MM.1S (cell line): ENCODE measurements around the gene ASH1L.

Experiments used
- CTCF ChIP-seq: fragments of 300-600 bp; sonication (generic); IDR thresholded peaks from 2 replicates; pipeline ENCODE4 v1.5.1; 2016; ENCODE audit warnings: antibody characterized with exemption, low read length, mixed read lengths
- EZH2 ChIP-seq: fragments of 300-600 bp; sonication (generic); optimal IDR thresholded peaks from 2 replicates; pipeline ENCODE3; 2017; ENCODE audit warnings: low read depth, mild to moderate bottlenecking, antibody characterized with exemption, low read length, mixed read lengths

GRCh38 chr1:155342842-155343241, 219.8 kb downstream of the ASH1L start:
- TF ChIP-seq CTCF (no peak), EZH2 (no peak)
